Measurements from ENCODE around the gene HMGCL.
"Not testable (repeated sequence)": the region's sequence is repeated elsewhere in the genome, so short reads cannot be mapped to it uniquely, and the experiment has no call there.

The HMGCL gene
- total RNA-seq = 27.0 to 29.5 reads per million in 2 donors

- peak; percentile 79 for DNase-seq
These were observed at the start of gene HMGCL for GRCh38 chr1:23825076-23825761. Gene HMGCL, minus strand, starts transcription at chr1:23825429. Its CDS starts 14 bp downstream, at chr1:23825415.

- no peak for DNase-seq
These were observed 47.2 kb upstream of the HMGCL start for GRCh38 chr1:23872421-23872820.

- DNase-seq = no peak
These were observed 43.8 kb upstream of the HMGCL start for GRCh38 chr1:23869051-23869450.

- DNase-seq = no peak
These were observed 43.4 kb upstream of the HMGCL start for GRCh38 chr1:23868557-23869016.

- DNase-seq = peak; percentile 82
These were observed 42.8 kb upstream of the HMGCL start, which contains the start of gene FUCA1 for GRCh38 chr1:23867895-23868556. Gene FUCA1, minus strand, starts transcription at chr1:23868290. Its CDS starts 4 bp downstream, at chr1:23868286.

GRCh38 chr1:23867542-23867894 is 42.3 kb upstream of the HMGCL start:
- DNase-seq = no peak

- DNase-seq = no peak
These were observed 40.3 kb upstream of the HMGCL start for GRCh38 chr1:23865543-23865930.

- no peak for DNase-seq
These were observed 39.7 kb upstream of the HMGCL start for GRCh38 chr1:23864801-23865542.

GRCh38 chr1:23862640-23863039 is 37.4 kb upstream of the HMGCL start:
- no peak for DNase-seq

GRCh38 chr1:23854568-23854967 is 29.3 kb upstream of the HMGCL start:
- no peak for DNase-seq

GRCh38 chr1:23853124-23853523 is 27.9 kb upstream of the HMGCL start:
- not testable (repeated sequence) for DNase-seq

GRCh38 chr1:23851406-23851805 is 26.2 kb upstream of the HMGCL start:
- not testable (repeated sequence) for DNase-seq

- no peak for DNase-seq
These were observed 23.7 kb upstream of the HMGCL start for GRCh38 chr1:23848673-23849616.

GRCh38 chr1:23847482-23848095 is 22.4 kb upstream of the HMGCL start:
- not testable (repeated sequence) for DNase-seq

- DNase-seq = no peak
These were observed 19.9 kb upstream of the HMGCL start for GRCh38 chr1:23845163-23845562.

GRCh38 chr1:23843644-23844043 is 18.4 kb upstream of the HMGCL start:
- no peak for DNase-seq

GRCh38 chr1:23838401-23838866 is 13.2 kb upstream of the HMGCL start:
- peak; percentile 57 for DNase-seq

- no peak for DNase-seq
These were observed 12.7 kb upstream of the HMGCL start for GRCh38 chr1:23837908-23838307.

- DNase-seq = no peak
These were observed 10.8 kb upstream of the HMGCL start for GRCh38 chr1:23836037-23836436.

GRCh38 chr1:23834156-23834555 is 8.9 kb upstream of the HMGCL start:
- DNase-seq = not testable (repeated sequence)

- no peak for DNase-seq
These were observed 2.5 kb upstream of the HMGCL start for GRCh38 chr1:23827717-23828116.

- not testable (repeated sequence) for DNase-seq
These were observed 1.4 kb upstream of the HMGCL start for GRCh38 chr1:23826590-23826989.

Measured in activated gamma-delta T cell (primary cell).